NCI-H748 treated with DMSO at 0.1 percent for 48 hours (cell line): Measurements from ENCODE around the gene LYZL4.

ENCODE experiments used
- DNase-seq: peaks from one replicate; lab custom pipeline; 2025; lab: John Stamatoyannopoulos, UW

LYZL4 gene

GRCh38 chr3:42410370-42411131, at the start of gene LYZL4:
Gene LYZL4, minus strand, starts transcription at chr3:42410610. Its CDS starts 3,359 bp downstream, at chr3:42407251.
- no peak for DNase-seq

GRCh38 chr3:42459151-42459550, 48.7 kb upstream of the LYZL4 start:
- no peak for DNase-seq

GRCh38 chr3:42456211-42456610, 45.8 kb upstream of the LYZL4 start:
- no peak for DNase-seq

GRCh38 chr3:42451546-42452230, 41.3 kb upstream of the LYZL4 start:
- DNase-seq, result no peak

GRCh38 chr3:42451116-42451515, 40.7 kb upstream of the LYZL4 start:
- no peak for DNase-seq

- no peak for DNase-seq
These were observed 40.2 kb upstream of the LYZL4 start for GRCh38 chr3:42450567-42450966.

- no peak for DNase-seq
These were observed 37.1 kb upstream of the LYZL4 start for GRCh38 chr3:42447481-42447880.

- DNase-seq, result no peak
These were observed 36.0 kb upstream of the LYZL4 start for GRCh38 chr3:42446111-42447050.

GRCh38 chr3:42443819-42444436, 33.5 kb upstream of the LYZL4 start:
- peak; percentile 41 for DNase-seq

- no peak for DNase-seq
These were observed 32.9 kb upstream of the LYZL4 start for GRCh38 chr3:42443292-42443691.

GRCh38 chr3:42442640-42443039, 32.2 kb upstream of the LYZL4 start:
- no peak for DNase-seq

- DNase-seq, result peak; percentile 1
These were observed 31.4 kb upstream of the LYZL4 start for GRCh38 chr3:42441791-42442190.

- DNase-seq, result no peak
These were observed 30.5 kb upstream of the LYZL4 start for GRCh38 chr3:42440924-42441323.

GRCh38 chr3:42439261-42440115, 29.1 kb upstream of the LYZL4 start:
- DNase-seq, result peak; percentile 2

- DNase-seq, result no peak
These were observed 28.3 kb upstream of the LYZL4 start for GRCh38 chr3:42438758-42439157.

- no peak for DNase-seq
These were observed 27.8 kb upstream of the LYZL4 start for GRCh38 chr3:42438193-42438592.

GRCh38 chr3:42434777-42435380, 24.5 kb upstream of the LYZL4 start:
- no peak for DNase-seq

- DNase-seq, result no peak
These were observed 22.1 kb upstream of the LYZL4 start for GRCh38 chr3:42432485-42432884.

- DNase-seq, result no peak
These were observed 20.5 kb upstream of the LYZL4 start for GRCh38 chr3:42430781-42431532.

- DNase-seq, result no peak
These were observed 18.4 kb upstream of the LYZL4 start for GRCh38 chr3:42428830-42429229.
